GM23248 (cell line): ENCODE data around the gene PABPC1L. TPM values are rescaled to one million over a fixed set of nuclear protein-coding genes. Genes with fewer than 3 reads are reported as not detected.

Experiments
- DNase-seq: peaks from one replicate; pipeline ENCODE4 v3.0.0-alpha.2; 2015
- H2AFZ ChIP-seq: fragments of 200-600 bp; sonication (generic); 2 replicates; pipeline ENCODE4 v1.6.1; 2016; ENCODE audit warnings: antibody characterized with exemption
- H3F3A ChIP-seq: fragments of 200-600 bp; sonication (generic); 2 replicates; pipeline ENCODE4 v1.6.1; 2016; ENCODE audit warnings: mild to moderate bottlenecking, antibody characterized with exemption, mixed run types; ENCODE audit not compliant: insufficient read depth
- H3K27ac ChIP-seq: fragments of 200-600 bp; sonication (generic); 2 replicates; pipeline ENCODE4 v1.5.1; 2016; ENCODE audit warnings: mild to moderate bottlenecking
- H3K27me3 ChIP-seq: fragments of 200-600 bp; sonication (generic); replicated peaks from 2 replicates; pipeline ENCODE4 v1.6.1; 2016; ENCODE audit warnings: mild to moderate bottlenecking; ENCODE audit not compliant: insufficient read depth
- H3K36me3 ChIP-seq: fragments of 200-600 bp; sonication (generic); 2 replicates; pipeline ENCODE4 v1.6.1; 2016; ENCODE audit warnings: low read depth, mild to moderate bottlenecking
- H3K4me1 ChIP-seq: fragments of 200-600 bp; sonication (generic); 2 replicates; pipeline ENCODE4 v1.6.1; 2016; ENCODE audit warnings: mild to moderate bottlenecking; ENCODE audit not compliant: insufficient read depth
- H3K4me2 ChIP-seq: fragments of 200-600 bp; sonication (generic); one replicate; pipeline ENCODE4 v1.6.1; 2016; ENCODE audit warnings: mild to moderate bottlenecking; ENCODE audit not compliant: unreplicated experiment
- H3K4me3 ChIP-seq: fragments of 200-600 bp; sonication (generic); 2 replicates; pipeline ENCODE4 v1.5.1; 2016; ENCODE audit warnings: mild to moderate bottlenecking
- H3K79me2 ChIP-seq: fragments of 200-600 bp; sonication (generic); 2 replicates; pipeline ENCODE4 v1.6.1; 2016; ENCODE audit warnings: mild to moderate bottlenecking; ENCODE audit not compliant: insufficient read depth
- H3K9ac ChIP-seq: fragments of 200-600 bp; sonication (generic); 2 replicates; pipeline ENCODE4 v1.6.1; 2016; ENCODE audit warnings: mild to moderate bottlenecking
- H3K9me2 ChIP-seq: fragments of 200-600 bp; sonication (generic); 2 replicates; pipeline ENCODE4 v1.6.1; 2016; ENCODE audit warnings: mixed run types, mild to moderate bottlenecking, moderate library complexity; ENCODE audit not compliant: insufficient read depth
- H3K9me3 ChIP-seq: fragments of 200-600 bp; sonication (generic); one replicate; pipeline ENCODE4 v1.6.1; 2017; ENCODE audit warnings: low read depth
- H4K20me1 ChIP-seq: fragments of 200-600 bp; sonication (generic); 2 replicates; pipeline ENCODE4 v1.6.0; 2016; ENCODE audit not compliant: insufficient read depth
- EZH2 ChIP-seq: fragments of 200-600 bp; sonication (generic); IDR thresholded peaks from 2 replicates; pipeline ENCODE4 v1.6.1; 2018; ENCODE audit warnings: antibody characterized with exemption, mild to moderate bottlenecking; ENCODE audit not compliant: insufficient read depth, poor library complexity, severe bottlenecking
- EZH2phosphoT487 ChIP-seq: fragments of 200-600 bp; sonication (generic); IDR thresholded peaks from 2 replicates; pipeline ENCODE4 v1.6.1; 2018; ENCODE audit warnings: antibody characterized with exemption, moderate library complexity, mild to moderate bottlenecking, low read depth; ENCODE audit not compliant: insufficient read depth
- WGBS, 2 experiments: methylation state at CpG; one replicate each; pipeline ENCODE4 v1.1.6; 2015 to 2017; ENCODE audit warnings: low lambda C conversion rate in 2 of 2, low coverage in 1 of 2; ENCODE audit errors: missing lambda C conversion rate in 2 of 2; 5-methylcytosine and 5-hydroxymethylcytosine counted together
- in situ Hi-C: fragments of 300-500 bp; cut with MboI; formaldehyde crosslinking; loops from 2 replicates; pipeline ENCODE4 v1.15.0; 2020
- polyA plus RNA-seq: library from polyadenylated mRNA; unstranded; fragments of >200 nt; fragmentation: Nextera tagmentation; extraction: Ambion mirVana; gene quantifications from 2 replicates; pipeline ENCODE4 v1.2.1, GENCODE V29; 2016
- total RNA-seq: library from RNA; depleted of rRNA; stranded (reverse); fragments of >200 nt; shearing (Covaris generic); gene quantifications from 2 replicates; pipeline ENCODE4 v1.2.3, GENCODE V29; 2014

Gene PABPC1L
- total and polyA plus RNA-seq, 2 experiments from 2014 or later: 5.9 to 10.4 TPM

GRCh38 chr20:44959638-44960102 is 49.8 kb downstream of the PABPC1L start:
- H3K9ac ChIP-seq: peak overlapping the region; percentile 79
- no peaks in the 10 kb centered on the region for H3K9me3 ChIP-seq
- no peak for TF ChIP-seq EZH2phosphoT487
- no peak for TF ChIP-seq EZH2
- H4K20me1 ChIP-seq: peaks cover 8% of the 10 kb centered on the region
- 5% methylated on average over 13 of the region's 13 CpGs for WGBS, 2 experiments
- peaks cover 3% of the 10 kb centered on the region for H3K36me3 ChIP-seq
- no peaks in the 10 kb centered on the region for H3K27me3 ChIP-seq
- H3K4me1 ChIP-seq: peaks cover 24% of the 10 kb centered on the region
- peak; percentile 84 for DNase-seq
- peak overlapping the region; percentile 86 for H3K4me2 ChIP-seq
- no peaks in the 10 kb centered on the region for H3K9me2 ChIP-seq
- H3K4me3 ChIP-seq: peak overlapping the region; percentile 82
- peak overlapping the region; percentile 73 for H2AFZ ChIP-seq
- H3F3A ChIP-seq: peaks cover 31% of the 10 kb centered on the region
- H3K27ac ChIP-seq: peak overlapping the region; percentile 61
- in situ Hi-C loops: no loop called here
- H3K79me2 ChIP-seq: peaks cover 50% of the 10 kb centered on the region

- H3K4me3 ChIP-seq: peak within 1 kb of the TSS; percentile 82
- H3K79me2 ChIP-seq: peaks cover 44% of the 10 kb centered on the region
- H3K27me3 ChIP-seq: no peaks in the 10 kb centered on the region
- H3K27ac ChIP-seq: peak within 1 kb of the TSS; percentile 61
- H3F3A ChIP-seq: peaks cover 31% of the 10 kb centered on the region
- peak within 1 kb of the TSS; percentile 79 for H3K9ac ChIP-seq
- in situ Hi-C loops: no loop called here
- no peaks in the 10 kb centered on the region; the same call in 1 of the 2 replicates for H3K36me3 ChIP-seq
- 1 to 2% methylated on average over 34 to 58 of the region's 60 CpGs for WGBS, 2 experiments
- TF ChIP-seq EZH2 (no peak), EZH2phosphoT487 (no peak)
- H4K20me1 ChIP-seq: peaks cover 8% of the 10 kb centered on the region
- H3K4me2 ChIP-seq: peak within 1 kb of the TSS; percentile 86
- DNase-seq: peak; percentile 99
- peaks cover 24% of the 10 kb centered on the region for H3K4me1 ChIP-seq
- H3K9me2 ChIP-seq: no peaks in the 10 kb centered on the region
- peak within 1 kb of the TSS; percentile 73 for H2AFZ ChIP-seq
- H3K9me3 ChIP-seq: no peaks in the 10 kb centered on the region
These were observed 50.4 kb downstream of the PABPC1L start, which contains the start of gene TOMM34 for GRCh38 chr20:44960103-44960852. TSS of gene TOMM34 (minus strand) at chr20:44960397. CDS start at chr20:44960333, 64 bp downstream.

GRCh38 chr20:44961011-44961869 is 51.4 kb downstream of the PABPC1L start:
- peak overlapping the region; percentile 73 for H2AFZ ChIP-seq
- peaks cover 8% of the 10 kb centered on the region for H4K20me1 ChIP-seq
- H3K36me3 ChIP-seq: no peaks in the 10 kb centered on the region
- peaks cover 35% of the 10 kb centered on the region for H3K79me2 ChIP-seq
- in situ Hi-C loops: no loop called here
- WGBS, 2 experiments: 40 to 45% methylated on average over 4 of the region's 4 CpGs
- no peaks in the 10 kb centered on the region for H3K9me2 ChIP-seq
- H3F3A ChIP-seq: peaks cover 31% of the 10 kb centered on the region
- TF ChIP-seq EZH2phosphoT487 (no peak), EZH2 (no peak)
- no peak overlapping the region for H3K9ac ChIP-seq
- peak overlapping the region; percentile 86 for H3K4me2 ChIP-seq
- DNase-seq: no peak
- H3K27ac ChIP-seq: peak overlapping the region; percentile 61
- H3K27me3 ChIP-seq: no peaks in the 10 kb centered on the region
- peaks cover 24% of the 10 kb centered on the region for H3K4me1 ChIP-seq
- H3K4me3 ChIP-seq: peak overlapping the region; percentile 82; the same call in 1 of the 2 replicates
- H3K9me3 ChIP-seq: no peaks in the 10 kb centered on the region

GRCh38 chr20:44961870-44962267 is 52.0 kb downstream of the PABPC1L start:
- no peak overlapping the region for H3K4me2 ChIP-seq
- H3K9ac ChIP-seq: no peak overlapping the region
- H3K4me1 ChIP-seq: peaks cover 24% of the 10 kb centered on the region
- peak overlapping the region; percentile 21 for H3K27ac ChIP-seq
- H3K9me3 ChIP-seq: no peaks in the 10 kb centered on the region
- H3K36me3 ChIP-seq: no peaks in the 10 kb centered on the region
- in situ Hi-C loops: no loop called here
- H3F3A ChIP-seq: peaks cover 31% of the 10 kb centered on the region
- DNase-seq: peak; percentile 82
- TF ChIP-seq EZH2 (no peak), EZH2phosphoT487 (no peak)
- H3K4me3 ChIP-seq: no peak overlapping the region
- H3K9me2 ChIP-seq: no peaks in the 10 kb centered on the region
- WGBS, 2 experiments: 36 to 45% methylated on average over 3 of the region's 3 CpGs
- H4K20me1 ChIP-seq: peaks cover 8% of the 10 kb centered on the region
- peak overlapping the region; percentile 52; the same call in 1 of the 2 replicates for H2AFZ ChIP-seq
- H3K27me3 ChIP-seq: no peaks in the 10 kb centered on the region
- peaks cover 34% of the 10 kb centered on the region for H3K79me2 ChIP-seq
